ENCODE data around the gene TNNT2. TPM values are rescaled to one million over a fixed set of nuclear protein-coding genes. Genes with fewer than 3 reads are reported as not detected.

TNNT2 gene
- total RNA-seq, 4 donors from 2014 or later, result 1.3 to 6.1 (median 1.8) TPM

GRCh38 chr1:201350884-201351283 is 26.6 kb downstream of the TNNT2 start:
- intact Hi-C loops (cut with DNase I), result no loop called here
- 83 to 95% methylated on average over 5 to 7 of the region's 7 CpGs for WGBS, 2 donors
- DNase-seq, result no peak

GRCh38 chr1:201350361-201350725 is 27.1 kb downstream of the TNNT2 start:
- intact Hi-C loops (cut with DNase I), result no loop called here
- 59 to 63% methylated on average over 2 of the region's 2 CpGs for WGBS, 2 donors
- Histone ChIP-seq H3K36me3 (no peaks in the 10 kb centered on the region), H3K4me3 (no peak overlapping the region), H3K27me3 (peaks cover 0 to 26% (median 0%) of the 10 kb centered on the region in 4 donors), H3K4me1 (peaks cover 27 to 79% (median 41%) of the 10 kb centered on the region in 3 donors), H3K27ac (peak overlapping the region in 1 of 4 donors; percentile 10), H3K9me3 (no peaks in the 10 kb centered on the region)
- DNase-seq, result no peak
- no peak for TF ChIP-seq POLR2A (IDR thresholded peaks at IDR 0.05)
- no peak for TF ChIP-seq CTCF (IDR thresholded peaks at IDR 0.05)

More at GRCh38 chr1:201350884-201351283, 26.6 kb downstream of the TNNT2 start:
- TF ChIP-seq POLR2A (IDR thresholded peaks at IDR 0.05) (no peak), CTCF (IDR thresholded peaks at IDR 0.05) (no peak)
- Histone ChIP-seq H3K4me3 (no peak overlapping the region), H3K4me1 (peaks cover 27 to 77% (median 37%) of the 10 kb centered on the region in 3 donors), H3K27me3 (peaks cover 0 to 26% (median 0%) of the 10 kb centered on the region in 4 donors), H3K36me3 (no peaks in the 10 kb centered on the region), H3K9me3 (no peaks in the 10 kb centered on the region), H3K27ac (no peak overlapping the region)

- no peak for TF ChIP-seq CTCF (IDR thresholded peaks at IDR 0.05)
- no peak for TF ChIP-seq POLR2A (IDR thresholded peaks at IDR 0.05)
- peaks cover 0 to 25% (median 0%) of the 10 kb centered on the region in 4 donors for H3K27me3 ChIP-seq
- 81 to 88% methylated on average over 4 of the region's 4 CpGs for WGBS, 2 donors
Observed at GRCh38 chr1:201349092-201349491, 28.4 kb downstream of the TNNT2 start.

GRCh38 chr1:201348211-201348566 is 29.3 kb downstream of the TNNT2 start:
- Histone ChIP-seq H3K27me3 (peaks cover 0 to 16% (median 0%) of the 10 kb centered on the region in 4 donors), H3K27ac (peak overlapping the region in 2 of 4 donors; percentile 85 to 87), H3K36me3 (no peaks in the 10 kb centered on the region), H3K4me1 (peaks cover 22 to 73% (median 32%) of the 10 kb centered on the region in 3 donors), H3K4me3 (no peak overlapping the region), H3K9me3 (no peaks in the 10 kb centered on the region)
- intact Hi-C loops (cut with DNase I), result loop anchor here (5.0 kb wide), 1 partner anchor 91 kb away; no protein-coding TSS in a partner anchor
- WGBS, 2 donors, result 13 to 14% methylated on average over 6 of the region's 6 CpGs
- TF ChIP-seq CTCF (IDR thresholded peaks at IDR 0.05), result peak in 5 of 6 experiments; percentile 44 to 78 (median 54)
- no peak for TF ChIP-seq POLR2A (IDR thresholded peaks at IDR 0.05)
- no peak for DNase-seq

More at GRCh38 chr1:201349092-201349491, 28.4 kb downstream of the TNNT2 start:
- no peak for DNase-seq
- intact Hi-C loops (cut with DNase I), result loop anchor here (5.0 kb wide), 1 partner anchor 92 kb away; no protein-coding TSS in a partner anchor
- H3K4me1 ChIP-seq, result peaks cover 25 to 79% (median 40%) of the 10 kb centered on the region in 3 donors
- H3K27ac ChIP-seq, result no peak overlapping the region
- H3K9me3 ChIP-seq, result no peaks in the 10 kb centered on the region
- H3K4me3 ChIP-seq, result no peak overlapping the region
- no peaks in the 10 kb centered on the region for H3K36me3 ChIP-seq

GRCh38 chr1:201347498-201348210 is 29.8 kb downstream of the TNNT2 start:
- peak overlapping the region in 3 of 4 donors; percentile 69 to 87 (median 85) for H3K27ac ChIP-seq
- no peak for TF ChIP-seq CTCF (IDR thresholded peaks at IDR 0.05)
- no peak for TF ChIP-seq POLR2A (IDR thresholded peaks at IDR 0.05)
- intact Hi-C loops (cut with DNase I), result loop anchor here (5.0 kb wide), 1 partner anchor 90 kb away; no protein-coding TSS in a partner anchor
- no peaks in the 10 kb centered on the region for H3K36me3 ChIP-seq
- no peaks in the 10 kb centered on the region for H3K9me3 ChIP-seq
- peaks cover 0 to 14% (median 0%) of the 10 kb centered on the region in 4 donors for H3K27me3 ChIP-seq
- H3K4me3 ChIP-seq, result no peak overlapping the region
- WGBS, 2 donors, result 31 to 43% methylated on average over 7 of the region's 7 CpGs
- no peak for DNase-seq
- H3K4me1 ChIP-seq, result peaks cover 18 to 67% (median 30%) of the 10 kb centered on the region in 3 donors

Data from esophagus squamous epithelium (tissue), 5 donors.